GM19468 (cell line): ENCODE results near the gene ARL8B.
"Not testable (repeated sequence)": the region's sequence is repeated elsewhere in the genome, so short reads cannot be mapped to it uniquely, and the experiment has no call there.

ENCODE experiments used
- ATAC-seq: cut with Tn5 transposase; IDR thresholded peaks from one replicate; pipeline ENCODE4 v1.9.1; 2021; ENCODE audit warnings: mild to moderate bottlenecking, moderate library complexity, moderate number of reproducible peaks; ENCODE audit not compliant: unreplicated experiment; ENCODE audit errors: extremely low read depth

ARL8B gene

GRCh38 chr3:5106933-5107334 lies 15.2 kb upstream of the ARL8B start:
- ATAC-seq: not testable (repeated sequence)

GRCh38 chr3:5110337-5110736 lies 11.8 kb upstream of the ARL8B start:
- no peak for ATAC-seq

- ATAC-seq: no peak
These were observed 10.0 kb upstream of the ARL8B start for GRCh38 chr3:5112043-5112442.

GRCh38 chr3:5113726-5114125 lies 8.4 kb upstream of the ARL8B start:
- ATAC-seq: not testable (repeated sequence)

GRCh38 chr3:5115506-5116162 lies 6.5 kb upstream of the ARL8B start:
- no peak for ATAC-seq

GRCh38 chr3:5116538-5116937 lies 5.6 kb upstream of the ARL8B start:
- ATAC-seq: no peak

- no peak for ATAC-seq
These were observed 1.6 kb upstream of the ARL8B start for GRCh38 chr3:5120446-5120845.

- no peak for ATAC-seq
These were observed 932 bp downstream of the ARL8B start for GRCh38 chr3:5122741-5123706.

GRCh38 chr3:5123937-5124336 lies 1.8 kb downstream of the ARL8B start:
- ATAC-seq: no peak

- no peak for ATAC-seq
These were observed 4.5 kb downstream of the ARL8B start for GRCh38 chr3:5126586-5126985.

- ATAC-seq: no peak
These were observed 6.8 kb downstream of the ARL8B start for GRCh38 chr3:5128849-5129248.

- ATAC-seq: no peak
These were observed 11.3 kb downstream of the ARL8B start for GRCh38 chr3:5133239-5134018.

GRCh38 chr3:5134019-5134391 lies 11.9 kb downstream of the ARL8B start:
- ATAC-seq: no peak

GRCh38 chr3:5134499-5134898 lies 12.4 kb downstream of the ARL8B start:
- ATAC-seq: no peak

GRCh38 chr3:5136211-5136918 lies 14.3 kb downstream of the ARL8B start:
- no peak for ATAC-seq

GRCh38 chr3:5136919-5137429 lies 14.9 kb downstream of the ARL8B start:
- ATAC-seq: no peak

- no peak for ATAC-seq
These were observed 16.3 kb downstream of the ARL8B start for GRCh38 chr3:5138214-5138981.

- ATAC-seq: peak; percentile 35
These were observed 18.1 kb downstream of the ARL8B start for GRCh38 chr3:5140230-5140621.

- no peak for ATAC-seq
These were observed 18.7 kb downstream of the ARL8B start for GRCh38 chr3:5140839-5141238.
